ENCODE results near the gene THOC5. TPM values are rescaled to one million over a fixed set of nuclear protein-coding genes. Genes with fewer than 3 reads are reported as not detected.
"Not testable (repeated sequence)": the region's sequence is repeated elsewhere in the genome, so short reads cannot be mapped to it uniquely, and the experiment has no call there.

THOC5 gene
- total RNA-seq, 1 experiment from 2014 or later, result 74.6 TPM

GRCh38 chr22:29569011-29569678 is 15.6 kb upstream of the THOC5 start:
- H3K27me3 Mint-ChIP-seq (ENCODE audit: insufficient read depth, unreplicated experiment), result no peaks in the 10 kb centered on the region
- no peaks in the 10 kb centered on the region for H3K27me3 ChIP-seq (replicated peaks; ENCODE audit: control insufficient read depth, insufficient read depth, low read length)
- intact Hi-C loops (cut with micrococcal nuclease; ENCODE audit: unreplicated experiment), result no loop called here
- H3K36me3 Mint-ChIP-seq (ENCODE audit: insufficient read depth, unreplicated experiment), result peaks cover 14% of the 10 kb centered on the region
- POLR2A ChIA-PET, result interaction anchor here (1.9 kb wide), 1 partner anchor 15 kb away, joined by 5 read pairs; the partner anchor contains the start of gene THOC5
- H3K4me1 Mint-ChIP-seq (ENCODE audit: low read depth, unreplicated experiment), result peaks cover 13% of the 10 kb centered on the region
- peaks cover 5% of the 10 kb centered on the region for H3K36me3 ChIP-seq (ENCODE audit: control insufficient read depth, insufficient read depth, low read length)
- TF ChIP-seq CTCF (IDR thresholded peaks at IDR 0.05; ENCODE audit: insufficient read depth in 1 of 2, low read depth in 1 of 2, low read length in 1 of 2, severe bottlenecking in 1 of 2, unreplicated experiment in 1 of 2), result no peak
- peaks cover 29% of the 10 kb centered on the region for H3K4me1 ChIP-seq
- H3K4me3 ChIP-seq (ENCODE audit: low read depth, low read length), result no peak overlapping the region
- H3K27ac Mint-ChIP-seq (ENCODE audit: unreplicated experiment), result peak overlapping the region; percentile 75
- peak overlapping the region; percentile 54 for H3K4me3 Mint-ChIP-seq (ENCODE audit: unreplicated experiment)
- H3K9me3 ChIP-seq, result no peaks in the 10 kb centered on the region
- no TSS peak for BruUV-seq (replicated peaks)
- no peaks in the 10 kb centered on the region for H3K9me3 Mint-ChIP-seq (ENCODE audit: unreplicated experiment)
- DNase-seq, result peak; percentile 53 to 72
- CTCF ChIA-PET, result interaction anchor here (2.0 kb wide), 1 partner anchor 15 kb away, joined by 11 read pairs; the partner anchor contains the start of gene THOC5

GRCh38 chr22:29567338-29567737 is 13.8 kb upstream of the THOC5 start:
- Histone ChIP-seq H3K27me3 (replicated peaks; ENCODE audit: control insufficient read depth, insufficient read depth, low read length) (no peaks in the 10 kb centered on the region), H3K36me3 (ENCODE audit: control insufficient read depth, insufficient read depth, low read length) (peaks cover 7% of the 10 kb centered on the region), H3K9me3 (no peaks in the 10 kb centered on the region), H3K4me1 (peaks cover 29% of the 10 kb centered on the region), H3K4me3 (ENCODE audit: low read depth, low read length) (no peak overlapping the region)
- no peaks in the 10 kb centered on the region for H3K27me3 Mint-ChIP-seq (ENCODE audit: insufficient read depth, unreplicated experiment)
- no TSS peak for BruUV-seq (replicated peaks)
- ChIA-PET POLR2A (no interaction called here), CTCF (no interaction called here)
- no peak for DNase-seq
- H3K36me3 Mint-ChIP-seq (ENCODE audit: insufficient read depth, unreplicated experiment), result peaks cover 13% of the 10 kb centered on the region
- no peak overlapping the region for H3K27ac Mint-ChIP-seq (ENCODE audit: unreplicated experiment)
- no peak overlapping the region for H3K4me3 Mint-ChIP-seq (ENCODE audit: unreplicated experiment)
- intact Hi-C loops (cut with micrococcal nuclease; ENCODE audit: unreplicated experiment), result no loop called here
- no peak for TF ChIP-seq CTCF (IDR thresholded peaks at IDR 0.05; ENCODE audit: insufficient read depth in 1 of 2, low read depth in 1 of 2, low read length in 1 of 2, severe bottlenecking in 1 of 2, unreplicated experiment in 1 of 2)
- H3K9me3 Mint-ChIP-seq (ENCODE audit: unreplicated experiment), result no peaks in the 10 kb centered on the region
- peaks cover 13% of the 10 kb centered on the region for H3K4me1 Mint-ChIP-seq (ENCODE audit: low read depth, unreplicated experiment)

GRCh38 chr22:29566513-29566912 is 13.0 kb upstream of the THOC5 start:
- H3K4me3 Mint-ChIP-seq (ENCODE audit: unreplicated experiment); CTCF ChIA-PET; H3K27me3 ChIP-seq (replicated peaks; ENCODE audit: control insufficient read depth, insufficient read depth, low read length); DNase-seq; POLR2A ChIA-PET; BruUV-seq (replicated peaks); H3K36me3 ChIP-seq (ENCODE audit: control insufficient read depth, insufficient read depth, low read length); H3K9me3 ChIP-seq; intact Hi-C loops (cut with micrococcal nuclease; ENCODE audit: unreplicated experiment); H3K4me3 ChIP-seq (ENCODE audit: low read depth, low read length); H3K9me3 Mint-ChIP-seq (ENCODE audit: unreplicated experiment); H3K27ac Mint-ChIP-seq (ENCODE audit: unreplicated experiment); H3K27me3 Mint-ChIP-seq (ENCODE audit: insufficient read depth, unreplicated experiment): not testable (repeated sequence)
- H3K4me1 ChIP-seq, result peaks cover 29% of the 10 kb centered on the region
- Mint-ChIP-seq H3K36me3 (ENCODE audit: insufficient read depth, unreplicated experiment) (peaks cover 15% of the 10 kb centered on the region), H3K4me1 (ENCODE audit: low read depth, unreplicated experiment) (peaks cover 11% of the 10 kb centered on the region)
